Esophagus muscularis mucosa (tissue), 4 donors: ENCODE measurements around the gene IQCE. TPM values are rescaled to one million over a fixed set of nuclear protein-coding genes. Genes with fewer than 3 reads are reported as not detected.

ENCODE experiments used
- DNase-seq: peaks from one replicate; pipeline ENCODE4 v3.0.0-alpha.2; 2017; ENCODE audit errors: extremely low spot score
- H3K27ac ChIP-seq, 4 donors: fragments of 200-600 bp; sonication (generic); replicated peaks in 1 of 4; 1 replicate in 3 of 4; 2 replicates in 1 of 4; pipeline ENCODE4 v1.5.1; 2016 to 2019; ENCODE audit warnings: mild to moderate bottlenecking in 1 of 4
- H3K27me3 ChIP-seq, 4 donors: fragments of 200-600 bp; sonication (generic); one replicate each; pipeline versions ENCODE4 v1.5.1 to v1.6.0; 2016 to 2019
- H3K36me3 ChIP-seq, 4 donors: fragments of 200-600 bp; sonication (generic); one replicate each; pipeline ENCODE4 v1.5.1; 2016 to 2019
- H3K4me1 ChIP-seq, 4 donors: fragments of 200-600 bp; sonication (generic); one replicate each; pipeline ENCODE4 v1.5.1; 2016 to 2019
- H3K4me3 ChIP-seq, 4 donors: fragments of 200-600 bp; sonication (generic); 1 replicate in 2 of 4; 2 replicates in 2 of 4; pipeline ENCODE4 v1.5.1; 2016 to 2019; ENCODE audit warnings: mild to moderate bottlenecking in 4 of 4, moderate library complexity in 1 of 4
- H3K9me3 ChIP-seq, 4 donors: fragments of 200-600 bp; sonication (generic); 1 replicate in 3 of 4; 2 replicates in 1 of 4; pipeline ENCODE4 v1.5.1; 2016 to 2019
- CTCF ChIP-seq, 3 experiments: fragments of 200-600 bp in 2 of 3; fragments of 450-650 bp in 1 of 3; sonication (generic) in 2 of 3; IDR thresholded peaks; one replicate each; pipeline ENCODE4 v1.5.1; 2017 to 2019; ENCODE audit warnings: antibody characterized with exemption in 3 of 3, mild to moderate bottlenecking in 2 of 3, moderate library complexity in 1 of 3
- EP300 ChIP-seq: sonication (generic); formaldehyde crosslinking; IDR thresholded peaks from one replicate; pipeline ENCODE4 v1.6.1; 2017; ENCODE audit warnings: antibody characterized with exemption
- POLR2A ChIP-seq: fragments of 450-650 bp; IDR thresholded peaks from one replicate; pipeline ENCODE4 v1.6.1; 2017; ENCODE audit warnings: antibody characterized with exemption, moderate library complexity, mild to moderate bottlenecking, low read depth
- POLR2AphosphoS5 ChIP-seq, 2 donors: sonication (generic); formaldehyde crosslinking; IDR thresholded peaks; one replicate each; pipeline ENCODE4 v1.6.1; 2017; ENCODE audit warnings: antibody characterized with exemption in 2 of 2
- WGBS: methylation state at CpG from one replicate; pipeline ENCODE4 v1.1.5; 2018; 5-methylcytosine and 5-hydroxymethylcytosine counted together
- intact Hi-C: fragments of 100-400 bp; cut with DNase I; formaldehyde crosslinking; loops from one replicate; pipeline ENCODE4 v1.15.1; 2023
- total RNA-seq, 4 donors: library from RNA; depleted of rRNA; stranded (reverse); fragments of >200 nt; gene quantifications; one replicate each; pipeline versions ENCODE4 v1.1.0 to v1.2.1, GENCODE V29; 2016

The IQCE gene
- total RNA-seq, 4 donors from 2014 or later = 13.0 to 22.4 (median 18.0) TPM

GRCh38 chr7:2633538-2634266 lies 74.9 kb downstream of the IQCE start:
- TF ChIP-seq CTCF (IDR thresholded peaks at IDR 0.05) = no peak
- peak in 1 of 2 donors; percentile 50 for TF ChIP-seq POLR2AphosphoS5 (IDR thresholded peaks at IDR 0.05)
- Histone ChIP-seq H3K4me3 (peak overlapping the region; percentile 82 to 96 (median 88)), H3K4me1 (peaks cover 60 to 85% (median 79%) of the 10 kb centered on the region in 4 donors), H3K36me3 (no peaks in the 10 kb centered on the region), H3K27me3 (no peaks in the 10 kb centered on the region), H3K9me3 (no peaks in the 10 kb centered on the region), H3K27ac (peak overlapping the region; percentile 77 to 85 (median 82))
- WGBS = 18% methylated on average over 15 of the region's 22 CpGs
- no peak for DNase-seq
- intact Hi-C loops = no loop called here

- H3K4me1 ChIP-seq = peaks cover 67 to 91% (median 86%) of the 10 kb centered on the region in 4 donors
- WGBS = no CpG with 5 or more reads among the region's 22 CpGs
These were observed 75.7 kb downstream of the IQCE start for GRCh38 chr7:2634267-2635145.

GRCh38 chr7:2635148-2635668 lies 76.4 kb downstream of the IQCE start:
- Histone ChIP-seq H3K9me3 (no peaks in the 10 kb centered on the region), H3K4me1 (peaks cover 64 to 92% (median 90%) of the 10 kb centered on the region in 4 donors), H3K4me3 (no peak overlapping the region), H3K27ac (no peak overlapping the region), H3K27me3 (no peaks in the 10 kb centered on the region), H3K36me3 (no peaks in the 10 kb centered on the region)
- intact Hi-C loops = no loop called here
- WGBS = 97% methylated on average over 12 of the region's 15 CpGs
- no peak for TF ChIP-seq POLR2AphosphoS5 (IDR thresholded peaks at IDR 0.05)
- DNase-seq = no peak

More at GRCh38 chr7:2634267-2635145, 75.7 kb downstream of the IQCE start:
- TF ChIP-seq POLR2AphosphoS5 (IDR thresholded peaks at IDR 0.05) (no peak), CTCF (IDR thresholded peaks at IDR 0.05) (no peak), EP300 (no peak), POLR2A (no peak)
- intact Hi-C loops = no loop called here
- H3K9me3 ChIP-seq = no peaks in the 10 kb centered on the region
- H3K36me3 ChIP-seq = no peaks in the 10 kb centered on the region
- H3K27ac ChIP-seq = peak overlapping the region; percentile 77 to 85 (median 82)
- no peak for DNase-seq
- no peaks in the 10 kb centered on the region for H3K27me3 ChIP-seq
- peak overlapping the region; percentile 82 to 96 (median 88) for H3K4me3 ChIP-seq

GRCh38 chr7:2635810-2636701 lies 77.3 kb downstream of the IQCE start:
- Histone ChIP-seq H3K4me3 (no peak overlapping the region), H3K27ac (peak overlapping the region in 3 of 4 donors; percentile 28 to 44 (median 28)), H3K9me3 (no peaks in the 10 kb centered on the region), H3K4me1 (peaks cover 70 to 95% (median 93%) of the 10 kb centered on the region in 4 donors), H3K36me3 (no peaks in the 10 kb centered on the region), H3K27me3 (no peaks in the 10 kb centered on the region)
- intact Hi-C loops = no loop called here
- no peak for DNase-seq
- WGBS = 72% methylated on average over 18 of the region's 22 CpGs
- TF ChIP-seq POLR2A (no peak), EP300 (no peak), POLR2AphosphoS5 (IDR thresholded peaks at IDR 0.05) (no peak), CTCF (IDR thresholded peaks at IDR 0.05) (no peak)
